ENCODE data around the gene TMEM145.

GRCh38 chr19:42328106-42328505, 15.0 kb downstream of the TMEM145 start:
- TF ChIP-seq, protein P1, sequence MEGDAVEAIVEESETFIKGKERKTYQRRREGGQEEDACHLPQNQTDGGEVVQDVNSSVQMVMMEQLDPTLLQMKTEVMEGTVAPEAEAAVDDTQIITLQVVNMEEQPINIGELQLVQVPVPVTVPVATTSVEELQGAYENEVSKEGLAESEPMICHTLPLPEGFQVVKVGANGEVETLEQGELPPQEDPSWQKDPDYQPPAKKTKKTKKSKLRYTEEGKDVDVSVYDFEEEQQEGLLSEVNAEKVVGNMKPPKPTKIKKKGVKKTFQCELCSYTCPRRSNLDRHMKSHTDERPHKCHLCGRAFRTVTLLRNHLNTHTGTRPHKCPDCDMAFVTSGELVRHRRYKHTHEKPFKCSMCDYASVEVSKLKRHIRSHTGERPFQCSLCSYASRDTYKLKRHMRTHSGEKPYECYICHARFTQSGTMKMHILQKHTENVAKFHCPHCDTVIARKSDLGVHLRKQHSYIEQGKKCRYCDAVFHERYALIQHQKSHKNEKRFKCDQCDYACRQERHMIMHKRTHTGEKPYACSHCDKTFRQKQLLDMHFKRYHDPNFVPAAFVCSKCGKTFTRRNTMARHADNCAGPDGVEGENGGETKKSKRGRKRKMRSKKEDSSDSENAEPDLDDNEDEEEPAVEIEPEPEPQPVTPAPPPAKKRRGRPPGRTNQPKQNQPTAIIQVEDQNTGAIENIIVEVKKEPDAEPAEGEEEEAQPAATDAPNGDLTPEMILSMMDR (IDR thresholded peaks at IDR 0.05), result no peak
- TF ChIP-seq POLR2A (IDR thresholded peaks at IDR 0.05), result no peak

All from prostate gland (tissue), 2 donors.